IgD-negative memory B cell (primary cell): Measurements from ENCODE around the gene ZFAND6. TPM values are rescaled to one million over a fixed set of nuclear protein-coding genes. Genes with fewer than 3 reads are reported as not detected.
A peak's percentile ranks its signal among the peaks of the same experiment; 100 is the strongest.
"Not testable (repeated sequence)": the region's sequence is repeated elsewhere in the genome, so short reads cannot be mapped to it uniquely, and the experiment has no call there.

Experiments used
- H3K27ac Mint-ChIP-seq, 3 donors: one replicate each; pipeline ENCODE4 v1.8.0; 2020 to 2022; ENCODE audit warnings: mild to moderate bottlenecking in 3 of 3, mixed read lengths in 3 of 3, moderate library complexity in 1 of 3
- H3K27me3 Mint-ChIP-seq: one replicate; pipeline ENCODE4 v1.8.0; 2021; ENCODE audit warnings: mixed read lengths
- H3K36me3 Mint-ChIP-seq: one replicate; pipeline ENCODE4 v1.8.0; 2020; ENCODE audit warnings: mild to moderate bottlenecking, mixed read lengths
- H3K4me1 Mint-ChIP-seq, 3 donors: one replicate each; pipeline ENCODE4 v1.8.0; 2020 to 2022; ENCODE audit warnings: mixed read lengths in 3 of 3, mild to moderate bottlenecking in 1 of 3
- H3K4me3 Mint-ChIP-seq, 4 donors: one replicate each; pipeline ENCODE4 v1.8.0; 2020 to 2022; ENCODE audit warnings: mild to moderate bottlenecking in 4 of 4, mixed read lengths in 4 of 4, moderate library complexity in 3 of 4
- H3K9me3 Mint-ChIP-seq, 3 donors: one replicate each; pipeline ENCODE4 v1.8.0; 2020 to 2021; ENCODE audit warnings: mixed read lengths in 3 of 3, mild to moderate bottlenecking in 1 of 3
- polyA plus RNA-seq: library from polyadenylated mRNA; unstranded; fragments of 300-500 nt; fragmentation: Illumina TruSeq; gene quantifications from one replicate; pipeline ENCODE4 v1.2.3, GENCODE V29; 2021

ZFAND6 gene
- polyA plus RNA-seq, 1 donor from 2014 or later, result 216 TPM

DNA sequence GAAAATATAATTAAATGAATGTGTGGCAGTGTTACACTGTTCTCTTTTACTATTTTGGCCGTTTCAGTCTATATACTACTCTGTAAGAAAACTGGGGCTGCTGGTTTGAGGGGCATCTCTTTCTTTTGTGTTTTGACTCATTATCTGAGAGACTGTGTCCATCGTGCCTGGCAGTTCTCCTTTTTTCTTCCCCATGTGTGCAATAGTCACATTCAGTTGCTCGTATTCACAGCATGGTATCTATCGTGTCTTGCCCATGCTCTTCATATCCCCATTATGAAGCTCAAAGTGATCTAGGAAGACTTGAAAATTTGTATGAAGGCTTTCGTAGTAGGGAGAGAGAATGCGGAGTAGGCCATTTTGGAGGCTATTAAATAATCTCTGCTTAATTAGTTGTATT, 63.6 kb downstream of the ZFAND6 start:
- no peaks in the 10 kb centered on the region for H3K9me3 Mint-ChIP-seq
- H3K27me3 Mint-ChIP-seq, result no peaks in the 10 kb centered on the region
- no peak overlapping the region for H3K27ac Mint-ChIP-seq
- H3K4me1 Mint-ChIP-seq, result peaks cover 4 to 6% (median 4%) of the 10 kb centered on the region in 3 donors
- H3K4me3 Mint-ChIP-seq, result no peak overlapping the region
- H3K36me3 Mint-ChIP-seq, result peaks cover under 1% of the 10 kb centered on the region

DNA sequence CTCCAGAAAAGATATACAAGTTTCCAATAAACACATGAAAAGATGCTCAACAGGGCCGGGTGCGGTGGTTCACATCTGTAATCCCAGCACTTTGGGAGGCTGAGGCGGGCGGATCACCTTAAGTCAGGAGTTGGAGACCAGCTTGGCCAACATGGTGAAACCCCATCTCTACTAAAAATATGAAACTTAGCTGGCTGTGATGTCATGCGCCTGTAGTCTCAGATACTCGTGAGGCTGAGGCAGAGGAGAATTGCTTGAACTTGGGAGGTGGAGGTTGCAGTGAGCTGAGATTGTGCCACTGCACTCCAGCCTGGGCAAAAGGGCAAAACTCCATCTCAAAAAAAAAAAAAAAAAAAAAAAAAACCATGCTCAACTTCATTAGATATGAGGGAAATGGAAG, 67.8 kb downstream of the ZFAND6 start:
- H3K9me3 Mint-ChIP-seq, H3K27ac Mint-ChIP-seq, H3K27me3 Mint-ChIP-seq, H3K36me3 Mint-ChIP-seq, H3K4me1 Mint-ChIP-seq: not testable (repeated sequence)
- peak overlapping the region in 1 of 4 donors; percentile 17 for H3K4me3 Mint-ChIP-seq

DNA sequence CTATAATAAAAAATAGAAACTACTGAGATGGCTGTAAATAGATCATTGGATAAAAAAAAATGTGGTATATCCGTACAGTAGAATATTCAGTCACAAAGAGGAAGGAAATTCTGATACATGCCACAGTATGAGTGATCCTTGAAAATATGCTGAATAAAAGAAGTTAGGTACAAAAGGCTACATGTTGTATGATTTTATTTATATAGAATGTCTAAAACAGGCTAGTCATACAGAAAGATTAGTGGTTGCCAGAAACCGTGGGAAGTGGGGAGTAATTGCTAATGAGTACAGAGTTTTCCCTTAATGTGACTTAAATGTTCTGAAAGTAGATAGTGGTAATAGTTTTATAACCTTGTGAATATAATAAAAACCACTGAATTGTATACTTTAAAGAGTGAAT, 68.4 kb downstream of the ZFAND6 start:
- H3K27ac Mint-ChIP-seq, result no peak overlapping the region
- H3K4me1 Mint-ChIP-seq, result peaks cover 0 to 2% (median 0%) of the 10 kb centered on the region in 3 donors
- no peaks in the 10 kb centered on the region for H3K27me3 Mint-ChIP-seq
- no peak overlapping the region for H3K4me3 Mint-ChIP-seq
- no peaks in the 10 kb centered on the region for H3K9me3 Mint-ChIP-seq
- H3K36me3 Mint-ChIP-seq, result peaks cover 7% of the 10 kb centered on the region

DNA sequence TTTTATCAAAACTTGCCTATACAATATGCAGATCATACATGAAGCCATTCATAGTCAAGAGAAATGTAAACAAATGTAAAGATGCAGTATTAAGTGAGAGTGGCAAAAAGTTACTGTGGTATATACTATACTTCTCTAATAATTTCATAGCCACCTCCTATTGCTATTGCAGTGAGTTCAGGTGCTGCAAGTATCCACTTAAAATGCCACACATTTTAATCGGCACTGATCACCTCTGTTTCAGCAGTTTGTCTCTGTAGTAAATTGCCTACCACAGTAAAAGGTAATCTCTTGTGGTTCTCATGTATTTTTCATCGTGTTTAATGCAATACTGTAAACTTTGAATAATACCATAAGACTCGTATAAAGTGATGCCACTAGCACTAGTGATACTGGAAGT, 72.9 kb downstream of the ZFAND6 start:
- H3K9me3 Mint-ChIP-seq, result no peaks in the 10 kb centered on the region
- H3K27me3 Mint-ChIP-seq, result no peaks in the 10 kb centered on the region
- peaks cover 0 to 2% (median 2%) of the 10 kb centered on the region in 3 donors for H3K4me1 Mint-ChIP-seq
- H3K36me3 Mint-ChIP-seq, result peaks cover 18% of the 10 kb centered on the region
- no peak overlapping the region for H3K4me3 Mint-ChIP-seq
- H3K27ac Mint-ChIP-seq, result no peak overlapping the region

DNA sequence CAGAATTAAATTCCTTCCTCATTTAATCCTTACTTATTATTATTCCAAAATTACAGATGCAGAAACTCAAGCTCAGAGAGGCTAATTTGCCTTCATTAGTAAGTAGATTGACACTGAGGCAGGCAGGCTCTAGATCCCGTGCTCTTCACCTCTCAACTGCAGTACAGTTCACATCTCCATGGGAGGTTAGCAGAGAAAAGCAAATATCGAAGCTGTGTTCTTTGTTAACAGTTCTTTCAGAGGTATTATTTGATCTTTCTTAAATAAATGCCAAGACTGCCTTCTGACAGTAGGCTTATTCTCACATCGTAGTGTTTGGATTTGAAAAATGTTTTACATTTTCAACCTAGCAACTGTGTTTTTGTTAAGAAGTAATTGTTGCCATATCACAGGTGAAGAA, 77.4 kb downstream of the ZFAND6 start:
- Mint-ChIP-seq H3K4me1 (peaks cover 0 to 5% (median 5%) of the 10 kb centered on the region in 3 donors), H3K27ac (no peak overlapping the region), H3K9me3 (no peaks in the 10 kb centered on the region), H3K27me3 (no peaks in the 10 kb centered on the region), H3K4me3 (no peak overlapping the region), H3K36me3 (peaks cover 11% of the 10 kb centered on the region)

DNA sequence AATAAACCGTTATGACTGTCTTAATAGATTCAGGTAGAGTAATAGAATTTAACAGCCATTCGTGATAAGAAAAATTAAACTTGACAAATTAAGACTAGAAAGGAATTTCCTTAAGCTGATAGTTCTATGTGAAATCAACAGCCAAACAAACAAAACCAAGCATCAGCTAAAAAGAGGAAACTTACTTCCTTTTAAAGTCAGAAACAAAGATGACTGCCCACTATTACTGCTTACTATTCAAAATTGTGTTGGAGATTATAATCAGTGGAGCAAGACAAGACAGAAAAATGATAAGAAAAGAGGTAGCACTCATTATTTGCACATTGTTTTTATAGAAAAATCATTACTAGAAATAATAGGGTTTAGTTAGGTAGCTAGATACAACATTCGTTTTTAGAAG, 79.5 kb downstream of the ZFAND6 start:
- Mint-ChIP-seq H3K27me3 (no peaks in the 10 kb centered on the region), H3K36me3 (peaks cover 11% of the 10 kb centered on the region), H3K4me3 (peak overlapping the region in 1 of 4 donors; percentile 13), H3K4me1 (peaks cover 0 to 5% (median 5%) of the 10 kb centered on the region in 3 donors), H3K9me3 (no peaks in the 10 kb centered on the region), H3K27ac (no peak overlapping the region)

DNA sequence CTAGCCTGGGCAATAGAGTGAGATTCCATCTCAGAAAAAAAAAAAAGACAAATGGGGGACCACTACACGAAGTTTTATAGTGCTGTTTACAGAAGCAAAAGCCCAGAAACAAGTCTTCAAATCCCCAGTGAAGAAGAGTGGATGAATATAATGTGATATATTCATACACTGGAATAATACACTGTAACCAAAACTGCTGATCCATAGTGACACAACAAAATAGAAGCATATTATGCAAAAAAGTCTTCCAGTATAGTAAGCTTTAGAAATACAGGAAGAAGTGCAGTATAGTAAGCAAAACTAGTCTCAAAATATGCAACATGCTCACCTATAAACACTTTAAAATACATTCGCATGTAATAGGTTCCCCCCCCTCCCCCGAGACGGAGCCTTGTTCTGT, 81.4 kb downstream of the ZFAND6 start:
- Mint-ChIP-seq H3K36me3 (peaks cover 6% of the 10 kb centered on the region), H3K27ac (no peak overlapping the region), H3K4me1 (peaks cover 0 to 5% (median 3%) of the 10 kb centered on the region in 3 donors), H3K9me3 (peaks cover 0 to 4% (median 0%) of the 10 kb centered on the region in 3 donors), H3K4me3 (no peak overlapping the region), H3K27me3 (no peaks in the 10 kb centered on the region)

DNA sequence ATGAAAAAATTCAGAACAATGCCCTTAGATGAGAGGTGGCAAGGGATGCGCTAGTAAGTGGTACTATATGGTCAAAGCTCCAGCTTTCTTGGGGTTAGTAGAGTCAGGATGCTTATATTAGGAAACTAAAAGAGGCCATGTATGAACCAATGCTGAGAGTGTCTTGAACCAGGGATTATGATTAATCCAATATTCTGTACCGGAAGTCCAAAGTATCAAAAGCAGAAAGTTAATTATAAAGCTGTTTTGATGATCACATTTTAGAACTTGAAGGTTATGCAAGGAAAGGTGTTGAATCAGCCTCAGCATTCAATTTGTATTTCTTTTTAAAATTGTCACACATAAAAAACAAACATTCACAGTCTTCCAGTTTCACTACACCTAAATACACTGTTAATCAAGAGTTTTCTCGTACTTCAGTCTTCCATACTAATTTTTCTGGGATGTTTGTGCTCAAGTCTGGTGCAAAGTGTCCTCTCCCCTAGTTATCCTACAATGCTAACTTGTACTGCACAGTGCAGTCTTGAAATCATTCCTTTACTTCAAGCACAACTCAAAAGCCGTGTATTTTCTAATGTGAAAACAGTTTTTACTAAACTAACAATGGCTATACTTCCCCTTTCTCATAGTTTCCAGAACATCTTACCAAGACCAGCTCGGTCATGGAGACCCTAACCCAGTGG, 82.6 kb downstream of the ZFAND6 start:
- H3K27ac Mint-ChIP-seq, result peak overlapping the region in 1 of 3 donors; percentile 30
- H3K27me3 Mint-ChIP-seq, result no peaks in the 10 kb centered on the region
- no peak overlapping the region for H3K4me3 Mint-ChIP-seq
- H3K36me3 Mint-ChIP-seq, result peaks cover 5% of the 10 kb centered on the region
- H3K4me1 Mint-ChIP-seq, result peaks cover 0 to 5% (median 3%) of the 10 kb centered on the region in 3 donors
- H3K9me3 Mint-ChIP-seq, result peaks cover 0 to 7% (median 4%) of the 10 kb centered on the region in 3 donors

DNA sequence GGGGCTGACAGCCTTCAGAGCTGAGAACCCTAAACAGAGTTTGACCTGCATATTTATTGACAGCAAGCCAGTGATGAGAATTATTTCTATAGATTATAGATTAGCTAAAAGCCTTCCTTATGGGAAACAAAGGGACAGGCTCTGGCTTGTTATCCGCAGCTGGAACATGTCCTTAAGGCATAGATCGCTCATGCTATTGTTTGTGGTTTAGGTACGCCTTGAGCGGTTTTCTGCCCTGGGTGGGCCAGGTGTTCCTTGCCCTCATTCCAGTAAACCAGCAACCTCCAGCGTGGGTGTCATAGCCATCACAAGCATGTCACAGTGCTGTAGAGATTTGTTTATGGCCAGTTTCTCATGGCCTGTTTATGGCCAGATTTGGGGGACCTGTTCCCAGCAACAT, 83.2 kb downstream of the ZFAND6 start:
- no peak overlapping the region for H3K4me3 Mint-ChIP-seq
- peak overlapping the region in 1 of 3 donors; percentile 30 for H3K27ac Mint-ChIP-seq
- H3K9me3 Mint-ChIP-seq, result peaks cover 0 to 8% (median 4%) of the 10 kb centered on the region in 3 donors
- H3K27me3 Mint-ChIP-seq, result no peaks in the 10 kb centered on the region
- peaks cover 0 to 5% (median 3%) of the 10 kb centered on the region in 3 donors for H3K4me1 Mint-ChIP-seq
- peaks cover 3% of the 10 kb centered on the region for H3K36me3 Mint-ChIP-seq

DNA sequence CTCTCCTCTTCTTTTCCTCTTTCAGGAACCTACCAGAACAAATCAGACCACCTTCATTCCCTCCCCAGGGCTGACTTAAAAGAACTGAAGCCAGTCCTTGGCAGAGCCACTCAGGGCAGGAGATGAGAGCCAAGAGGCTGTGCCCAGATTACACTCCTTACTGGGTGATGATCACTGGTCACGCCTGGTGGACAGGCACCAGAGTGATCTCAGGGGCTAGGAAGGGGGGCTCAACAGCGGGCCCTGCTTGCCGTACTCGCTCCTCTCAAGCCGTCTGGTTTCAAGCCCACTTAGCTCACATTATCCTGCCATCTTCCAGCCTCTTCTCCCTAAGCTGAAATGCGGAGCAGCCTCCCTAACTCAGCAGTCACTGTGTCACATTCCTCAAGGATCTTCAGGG, 91.7 kb downstream of the ZFAND6 start:
- H3K27ac Mint-ChIP-seq, result no peak overlapping the region

DNA sequence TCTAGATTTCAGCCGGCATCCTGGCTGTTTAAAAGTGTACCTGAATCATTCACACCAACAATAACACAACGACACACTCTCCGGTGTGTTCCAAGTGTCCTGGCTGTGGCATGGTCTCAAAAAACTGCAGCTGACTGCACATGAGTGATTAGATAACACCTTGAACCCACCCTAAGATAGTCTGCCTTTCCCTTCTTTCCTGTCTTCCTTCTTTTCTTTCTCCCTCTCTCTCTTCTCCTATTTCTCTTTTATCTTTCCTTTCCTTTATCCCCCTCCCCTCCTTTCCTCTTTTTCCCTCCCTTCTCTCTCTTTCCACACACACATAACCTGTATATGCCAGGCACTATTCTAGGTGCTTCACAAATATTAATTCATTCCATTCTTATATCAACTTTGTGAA, 92.1 kb downstream of the ZFAND6 start:
- no peaks in the 10 kb centered on the region for H3K36me3 Mint-ChIP-seq
- peaks cover 0 to 4% (median 0%) of the 10 kb centered on the region in 3 donors for H3K9me3 Mint-ChIP-seq
- H3K27me3 Mint-ChIP-seq, result no peaks in the 10 kb centered on the region
- no peak overlapping the region for H3K27ac Mint-ChIP-seq
- peaks cover 9 to 15% (median 14%) of the 10 kb centered on the region in 3 donors for H3K4me1 Mint-ChIP-seq
- H3K4me3 Mint-ChIP-seq, result peak overlapping the region in 3 of 4 donors; percentile 81 to 91 (median 87)

More for the DNA sequence above, 91.7 kb downstream of the ZFAND6 start:
- Mint-ChIP-seq H3K27me3 (no peaks in the 10 kb centered on the region), H3K36me3 (no peaks in the 10 kb centered on the region), H3K4me1 (peaks cover 9 to 15% (median 14%) of the 10 kb centered on the region in 3 donors), H3K4me3 (peak overlapping the region in 3 of 4 donors; percentile 19 to 87 (median 81)), H3K9me3 (peaks cover 0 to 8% (median 0%) of the 10 kb centered on the region in 3 donors)

DNA sequence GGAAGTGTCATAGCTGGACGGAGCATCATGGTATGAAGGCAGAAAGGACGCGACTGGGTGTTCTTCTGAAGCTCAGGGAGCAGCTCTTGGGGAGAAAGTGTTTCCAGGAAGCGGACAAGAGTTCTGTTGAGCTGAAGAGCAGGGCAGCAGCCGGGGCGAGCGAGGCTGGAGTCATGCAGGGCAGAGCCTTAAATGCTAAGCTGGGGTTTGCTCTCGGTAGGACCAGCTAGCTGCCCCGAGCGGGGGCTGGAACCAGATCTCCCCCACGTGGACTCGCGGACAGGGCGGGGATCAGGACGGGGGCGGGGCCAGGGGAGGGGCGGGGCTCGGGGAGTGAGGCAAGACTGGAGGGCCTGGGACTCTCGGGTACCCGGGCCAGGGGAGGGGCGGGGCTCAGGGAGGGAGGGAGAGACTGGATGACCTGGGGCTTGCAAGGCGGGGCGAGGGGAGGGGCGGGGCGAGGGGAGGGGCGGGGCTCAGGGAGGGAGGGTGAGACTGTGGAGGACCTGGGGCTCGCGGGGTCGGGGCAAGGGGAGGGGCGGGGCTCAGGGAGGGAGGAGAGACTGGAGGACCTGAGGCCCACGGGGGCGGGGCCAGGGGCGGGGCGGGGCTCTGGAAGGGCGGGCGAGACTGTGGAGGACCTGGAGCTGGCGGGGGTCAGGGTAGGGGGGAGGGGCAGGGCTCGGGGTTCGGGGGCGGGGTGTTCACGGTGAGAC, 92.9 kb downstream of the ZFAND6 start:
- Mint-ChIP-seq H3K4me1 (peaks cover 9 to 15% (median 14%) of the 10 kb centered on the region in 3 donors), H3K27me3 (no peaks in the 10 kb centered on the region), H3K36me3 (no peaks in the 10 kb centered on the region), H3K9me3 (no peaks in the 10 kb centered on the region), H3K27ac (peak overlapping the region in 2 of 3 donors; percentile 29 to 39), H3K4me3 (peak overlapping the region; percentile 84 to 96 (median 90))

DNA sequence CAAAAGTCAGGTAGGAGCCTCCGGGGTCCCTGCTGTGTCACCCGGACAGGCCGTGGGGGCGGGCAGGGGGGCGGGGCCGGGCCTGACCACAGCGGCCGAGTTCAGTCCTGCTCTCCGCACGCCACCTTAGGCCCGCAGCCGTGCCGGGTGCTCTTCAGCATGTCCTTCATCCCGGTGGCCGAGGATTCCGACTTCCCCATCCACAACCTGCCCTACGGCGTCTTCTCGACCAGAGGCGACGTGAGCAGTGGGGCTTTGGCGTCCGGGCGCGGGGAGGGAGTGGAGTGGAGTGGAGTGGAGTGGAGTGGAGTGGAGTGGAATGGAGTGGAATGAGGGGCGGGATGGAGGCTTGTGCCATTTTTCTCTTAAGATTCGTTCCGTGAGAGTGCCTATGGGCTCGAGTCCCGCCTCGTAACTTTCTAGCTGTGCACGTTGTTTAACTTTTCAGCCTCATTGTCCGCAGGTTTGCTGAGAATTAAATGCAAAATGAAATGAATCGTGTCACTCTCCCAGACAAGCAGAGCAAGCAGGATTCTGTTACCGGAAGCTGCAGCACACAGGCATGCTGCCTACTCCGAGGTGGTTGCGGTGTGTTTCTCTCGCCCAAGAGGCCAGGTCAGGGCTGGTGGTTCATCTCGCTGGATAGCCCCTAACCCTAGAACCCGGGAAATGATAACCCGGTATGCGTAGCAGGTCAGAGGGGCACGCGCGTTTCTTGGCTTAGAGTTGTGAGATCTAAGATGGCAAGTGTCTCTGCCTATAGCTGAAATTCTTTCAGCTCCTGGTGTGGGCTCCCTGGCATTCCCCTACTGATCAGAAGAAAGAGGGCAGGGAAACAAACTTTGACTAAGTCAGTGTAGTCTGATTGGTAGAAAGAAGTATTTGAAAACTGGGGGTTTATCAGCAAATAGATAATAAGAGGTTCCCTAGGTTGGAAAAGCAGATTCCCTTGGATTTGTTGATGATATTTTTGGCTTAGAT, 93.7 kb downstream of the ZFAND6 start, which contains the start of gene FAH:
Gene FAH, plus strand, starts transcription at position 104 of the 981 bp plus-strand sequence. Its CDS starts 56 bp downstream, at position 160.
- Mint-ChIP-seq H3K4me3 (peak within 1 kb of the TSS; percentile 84 to 96 (median 95)), H3K9me3 (no peaks in the 10 kb centered on the region), H3K27ac (peak within 1 kb of the TSS; percentile 35 to 93 (median 39)), H3K36me3 (no peaks in the 10 kb centered on the region), H3K4me1 (peaks cover 9 to 15% (median 14%) of the 10 kb centered on the region in 3 donors), H3K27me3 (no peaks in the 10 kb centered on the region)

DNA sequence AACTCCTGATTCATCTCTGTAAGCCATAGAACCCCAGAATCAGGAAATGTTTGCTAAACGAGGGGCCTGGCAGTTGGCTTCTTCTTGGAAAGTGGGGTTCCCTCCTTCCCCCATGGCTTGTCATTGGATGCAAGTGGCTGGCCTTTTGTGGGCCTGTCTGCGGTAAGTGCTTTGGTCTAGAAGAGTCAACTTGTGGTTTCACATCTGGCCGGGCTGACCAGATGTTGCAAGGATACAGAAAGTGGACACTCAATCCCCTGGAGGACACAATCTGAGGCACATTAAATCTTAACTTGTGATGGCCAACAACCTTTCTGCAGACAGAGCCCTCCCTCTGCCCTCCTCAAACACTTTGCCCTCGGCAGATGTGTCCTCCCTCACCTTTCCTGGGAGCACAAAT, 94.4 kb downstream of the ZFAND6 start:
- H3K36me3 Mint-ChIP-seq, result no peaks in the 10 kb centered on the region
- H3K9me3 Mint-ChIP-seq, result no peaks in the 10 kb centered on the region
- H3K4me1 Mint-ChIP-seq, result peaks cover 9 to 15% (median 14%) of the 10 kb centered on the region in 3 donors
- H3K27ac Mint-ChIP-seq, result peak overlapping the region in 1 of 3 donors; percentile 35
- H3K27me3 Mint-ChIP-seq, result no peaks in the 10 kb centered on the region
- H3K4me3 Mint-ChIP-seq, result peak overlapping the region in 3 of 4 donors; percentile 32 to 96 (median 94)
